Inflammatory macrophage treated with lipopolysaccharide for 4 hours (primary cell): ENCODE results near the gene CCDC69.
"Not testable (repeated sequence)": the region's sequence is repeated elsewhere in the genome, so short reads cannot be mapped to it uniquely, and the experiment has no call there.

Source experiments
- DNase-seq: peaks from one replicate; pipeline ENCODE4 v3.0.0-alpha.2; 2020

The CCDC69 gene

GRCh38 chr5:151221574-151221973 is 2.3 kb downstream of the CCDC69 start:
- peak; percentile 28 for DNase-seq

DNA sequence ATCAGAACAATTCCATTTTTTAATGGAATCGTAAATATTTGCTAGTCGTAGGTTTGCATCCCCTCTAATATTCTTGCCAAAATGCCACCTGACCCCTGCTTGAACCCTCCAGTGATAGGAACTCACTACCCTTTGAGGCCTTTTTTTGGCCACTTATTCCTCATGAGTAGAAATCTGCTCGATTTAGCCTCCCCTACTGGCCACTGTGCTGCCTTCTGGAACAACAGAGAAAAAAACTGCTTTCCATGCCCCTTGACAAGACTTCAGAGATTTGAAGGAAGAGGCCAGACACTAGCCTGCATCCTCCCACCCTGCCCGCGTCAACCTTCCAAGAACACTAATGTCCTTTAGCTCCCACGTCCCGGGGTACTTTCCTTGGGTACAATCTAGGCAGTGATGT is 4.1 kb downstream of the CCDC69 start:
- peak; percentile 21 for DNase-seq

DNA sequence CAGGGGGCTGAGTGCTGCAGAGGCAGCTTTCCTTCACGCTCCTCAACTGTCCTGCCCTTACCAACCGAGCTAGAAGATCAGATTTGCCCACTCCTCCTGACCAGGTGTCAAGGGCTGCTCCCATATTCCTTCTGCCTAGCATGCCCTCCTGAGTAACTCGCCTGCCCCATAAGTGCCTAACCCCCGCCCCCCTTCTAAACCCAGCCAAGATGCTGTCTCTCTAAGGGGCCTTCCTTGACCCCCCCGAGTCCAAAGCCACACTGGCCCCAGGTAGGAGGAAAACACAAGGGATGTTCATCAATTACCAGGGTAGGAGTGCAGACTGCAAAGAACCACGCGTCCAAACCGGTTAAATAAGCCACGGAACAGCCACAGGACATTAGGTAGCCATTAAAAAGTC is 4.8 kb downstream of the CCDC69 start:
- no peak for DNase-seq

DNA sequence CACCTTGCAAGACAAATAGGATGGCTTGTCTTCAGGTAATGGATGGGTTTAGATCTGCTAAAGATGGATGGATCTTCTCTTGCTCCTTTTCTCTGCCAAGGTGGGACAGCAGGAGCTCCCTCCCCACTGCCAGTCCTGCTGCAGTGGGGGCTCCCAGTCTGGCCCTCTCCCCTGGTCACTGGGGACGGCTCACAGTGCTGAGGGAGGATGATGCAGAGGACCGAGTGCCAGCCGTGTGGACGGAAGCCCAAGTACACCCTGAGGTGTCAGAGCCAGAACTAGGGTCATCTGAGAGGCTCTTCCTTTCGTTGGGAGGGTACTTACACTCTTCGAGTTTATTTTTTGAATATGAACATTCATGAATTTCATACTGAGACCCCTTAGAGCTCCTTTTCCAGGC is 5.7 kb downstream of the CCDC69 start:
- no peak for DNase-seq

DNA sequence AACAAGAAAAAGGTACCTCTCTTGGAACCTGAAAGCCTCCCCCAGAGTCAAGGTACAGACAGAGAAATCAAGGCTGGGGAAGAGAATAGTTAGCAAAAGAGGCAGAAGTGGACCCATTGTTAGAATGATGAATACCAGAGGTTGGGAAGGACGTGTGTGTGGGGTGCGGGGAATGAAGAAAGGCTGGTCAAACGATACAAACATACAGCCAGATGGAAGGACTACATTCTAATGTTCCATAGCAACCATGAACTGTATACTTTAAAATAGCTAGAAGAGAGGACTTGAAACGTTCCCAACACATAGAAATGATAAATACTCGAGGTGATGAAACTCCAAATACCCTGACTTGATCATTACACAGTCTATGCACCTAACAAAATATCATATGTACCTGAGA is 7.1 kb downstream of the CCDC69 start:
- no peak for DNase-seq

DNA sequence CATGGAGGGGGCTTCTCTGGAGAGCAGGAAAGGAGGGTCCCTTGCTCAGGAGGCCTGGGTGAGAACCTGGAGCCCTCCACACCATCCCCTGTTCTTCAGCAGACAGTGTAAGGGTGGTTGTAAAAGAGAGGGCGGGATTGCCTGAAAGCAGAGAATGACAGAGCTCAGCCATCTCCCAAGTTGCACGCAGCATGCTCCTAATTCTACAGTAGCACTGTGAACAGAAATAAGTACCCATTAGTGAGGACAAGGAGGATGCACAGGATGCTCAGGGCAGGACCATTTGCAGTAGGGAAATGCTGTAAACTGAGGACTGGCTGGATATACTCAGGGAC is 8.4 kb downstream of the CCDC69 start:
- DNase-seq = no peak

- DNase-seq = peak; percentile 97
Measured at GRCh38 chr5:151214614-151215545, 9.0 kb downstream of the CCDC69 start.

DNA sequence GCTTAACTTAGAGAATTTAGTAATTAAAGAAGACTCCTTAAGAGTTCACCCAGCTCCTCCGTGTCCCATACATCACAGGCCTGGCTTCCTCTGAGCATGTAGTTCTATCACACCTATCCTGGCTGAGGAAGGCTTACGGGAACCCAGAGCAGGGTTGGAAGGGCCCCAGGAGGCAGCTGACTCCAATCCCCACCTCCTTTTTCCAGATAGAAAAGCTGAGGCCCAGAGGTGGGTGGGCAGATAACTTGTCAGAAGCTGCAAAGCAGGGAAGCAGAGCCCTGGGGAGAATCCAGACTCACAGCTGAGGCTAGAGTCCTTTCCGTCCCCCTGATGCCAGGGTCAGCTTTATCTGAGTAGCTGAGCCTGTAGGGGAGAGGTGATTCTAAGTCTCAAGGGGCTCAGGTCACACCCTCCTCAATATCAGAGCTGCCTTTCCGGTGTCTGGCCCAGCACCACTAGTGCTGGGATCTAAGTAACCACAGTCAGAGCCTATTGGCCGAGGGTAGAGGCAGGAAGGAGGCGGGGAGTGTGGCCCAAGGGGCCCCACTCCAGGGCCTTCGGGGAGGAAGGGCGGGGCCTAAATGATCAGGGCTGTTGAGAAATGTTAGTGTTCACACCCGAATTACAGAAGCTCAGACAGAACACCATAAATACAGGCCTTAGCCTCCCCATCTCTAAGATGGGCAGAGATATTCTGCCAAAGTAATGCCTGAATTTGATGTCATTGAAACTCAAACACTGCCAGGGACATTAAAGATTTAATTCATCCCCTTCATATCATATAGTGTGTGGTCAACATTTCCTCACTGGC is 9.9 kb downstream of the CCDC69 start:
- DNase-seq = peak; percentile 96

DNA sequence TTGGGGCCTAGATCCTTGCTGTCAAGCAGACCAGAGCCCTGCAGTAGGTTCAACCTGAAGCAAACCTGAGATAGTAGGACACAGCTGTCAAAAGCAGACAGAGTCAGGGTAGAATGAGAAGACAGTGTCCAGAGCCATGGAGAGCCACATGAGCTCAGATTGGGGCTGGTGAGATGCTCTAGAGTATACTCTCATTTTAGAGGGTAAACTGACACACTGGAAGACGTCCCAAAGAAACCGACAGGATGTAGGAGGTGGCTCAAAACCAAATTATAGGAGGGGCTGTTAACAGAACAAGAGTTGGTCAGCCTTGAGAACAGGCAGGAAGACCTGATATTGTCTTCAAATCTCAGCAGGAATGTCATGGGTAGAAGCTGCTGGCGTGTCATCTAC is 11.5 kb downstream of the CCDC69 start:
- no peak for DNase-seq

GRCh38 chr5:151208481-151208914 is 15.4 kb downstream of the CCDC69 start:
- peak; percentile 72 for DNase-seq

DNA sequence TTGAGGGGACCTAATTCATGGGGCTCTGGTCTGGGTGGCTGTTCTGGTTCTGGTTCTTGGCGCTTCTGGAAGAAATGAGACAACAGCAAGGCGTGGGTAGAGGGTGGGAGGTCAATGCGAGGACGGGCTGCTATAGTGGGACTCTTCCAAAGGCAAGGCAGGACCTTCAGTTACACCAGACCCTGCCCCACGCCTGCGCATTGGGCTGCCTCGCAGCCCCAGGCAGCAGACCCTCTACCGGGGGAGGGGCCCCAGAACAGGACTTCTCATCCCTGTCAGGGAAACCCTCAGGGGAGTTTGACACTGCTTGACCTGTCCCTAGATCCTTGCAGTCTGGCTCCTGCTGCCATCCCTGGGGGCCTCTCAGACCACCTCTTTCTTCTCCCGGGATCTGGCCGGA is 18.5 kb downstream of the CCDC69 start:
- no peak for DNase-seq

DNA sequence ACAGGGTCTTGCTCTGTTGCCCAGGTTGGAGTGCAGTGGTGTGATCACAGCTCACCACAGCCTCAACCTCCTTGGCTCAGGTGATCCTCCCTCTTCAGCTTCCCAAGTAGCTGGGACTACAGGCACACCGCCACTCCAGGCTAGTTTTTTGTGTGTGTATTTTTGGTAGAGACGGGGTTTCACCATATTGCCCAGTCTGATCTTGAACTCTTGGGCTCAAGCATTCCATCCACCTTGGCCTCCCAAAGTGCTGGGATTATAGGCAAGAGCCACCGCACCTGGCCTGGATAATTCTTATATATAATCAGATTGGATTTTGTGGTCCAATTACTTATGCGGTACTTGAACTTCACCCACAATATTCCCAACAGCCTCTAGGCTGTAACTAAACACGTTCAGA is 19.8 kb downstream of the CCDC69 start:
- no peak for DNase-seq

DNA sequence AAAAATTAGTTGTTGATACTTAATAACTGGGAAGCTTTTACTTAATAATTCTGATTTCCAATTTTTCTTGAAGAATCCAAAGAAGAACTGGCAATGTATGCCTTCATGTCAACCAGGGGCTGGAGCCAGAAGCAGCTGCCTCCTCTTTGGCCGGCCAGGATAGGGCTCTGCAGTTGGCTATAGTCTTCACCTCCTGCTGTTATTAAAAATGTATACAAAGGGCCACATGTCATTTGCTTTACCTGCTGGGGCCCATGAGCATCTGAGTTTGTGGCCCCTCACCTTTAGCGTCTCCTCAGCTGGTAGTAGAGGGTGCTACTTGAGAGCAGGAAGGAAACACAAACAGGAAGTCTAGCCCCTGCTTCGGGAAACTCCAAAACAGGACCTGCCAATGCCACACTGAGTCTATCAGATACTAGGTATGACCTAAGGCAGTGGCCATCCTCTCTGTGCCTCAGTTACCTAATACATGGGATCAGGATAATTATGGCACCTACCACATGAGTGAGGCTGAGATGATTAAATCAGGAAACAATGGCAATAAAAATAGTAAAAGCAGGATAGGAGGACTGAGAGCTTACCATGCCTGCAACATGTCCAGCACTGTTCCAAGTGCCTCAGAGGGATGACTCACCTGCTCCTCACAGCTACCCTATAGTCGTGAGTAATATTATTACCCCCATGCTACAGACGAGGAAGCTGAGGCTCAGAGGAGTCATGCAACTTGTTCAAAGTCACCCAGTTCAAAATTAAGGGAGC is 21.3 kb downstream of the CCDC69 start:
- DNase-seq = peak; percentile 69

DNA sequence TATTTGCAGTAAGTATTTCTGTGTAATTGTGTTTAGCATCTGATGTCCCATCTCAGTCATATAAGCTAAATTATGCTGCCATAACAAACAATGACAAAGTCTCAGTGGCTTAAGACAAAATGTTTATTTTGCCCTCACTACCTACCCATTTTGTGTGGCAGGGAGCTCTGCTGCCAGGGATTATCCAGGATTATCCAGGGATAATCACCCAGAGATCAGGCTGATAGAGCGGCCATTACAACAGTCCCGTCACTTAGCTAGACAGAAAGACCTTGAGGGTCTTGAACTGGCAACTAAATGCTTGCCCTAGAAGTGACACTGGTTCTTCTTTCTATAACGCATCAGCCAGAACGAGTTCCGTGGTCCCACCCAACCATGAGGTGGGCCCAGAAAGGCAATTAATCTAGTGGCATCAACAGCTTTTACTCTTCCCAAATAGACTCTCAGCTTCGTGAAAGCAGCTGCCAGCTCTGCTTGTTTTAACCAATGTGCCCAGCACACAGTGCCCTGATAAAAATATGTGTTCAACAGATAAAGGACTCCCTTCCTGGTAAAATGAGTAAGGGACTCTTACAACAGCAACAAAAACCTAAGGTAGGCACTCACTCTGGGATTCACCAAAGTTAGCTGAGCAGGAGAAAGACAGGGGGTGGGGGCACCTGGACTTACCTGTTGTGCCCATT is 22.8 kb downstream of the CCDC69 start:
- no peak for DNase-seq

DNA sequence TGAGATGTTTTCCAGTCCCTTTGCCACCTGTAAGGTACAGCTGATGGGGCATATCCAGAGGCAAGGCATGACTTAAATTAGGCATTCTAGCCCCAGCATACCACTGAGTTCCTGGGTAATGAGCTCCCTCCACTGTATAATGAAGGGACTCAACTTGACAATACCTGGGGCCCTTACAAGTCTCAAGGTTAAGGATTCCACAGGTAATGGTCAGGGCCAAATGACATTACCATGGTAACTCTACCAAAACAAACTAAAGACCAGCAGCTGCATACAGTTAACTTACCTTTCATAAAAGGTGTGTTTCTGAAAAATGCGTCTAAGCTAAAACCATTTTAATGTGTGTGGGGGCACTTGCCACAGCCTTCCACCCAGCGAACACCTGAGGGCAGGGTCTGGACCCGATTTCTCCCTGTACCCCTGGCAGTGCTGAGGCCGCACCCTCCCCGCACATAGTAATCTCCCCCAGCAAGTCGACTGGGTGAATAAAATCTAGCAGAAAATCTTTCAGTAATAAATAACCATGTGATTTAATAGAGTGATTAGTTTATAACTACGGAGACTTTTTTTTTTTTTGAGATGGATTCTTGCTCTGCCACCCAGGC is 24.2 kb downstream of the CCDC69 start:
- DNase-seq = no peak

DNA sequence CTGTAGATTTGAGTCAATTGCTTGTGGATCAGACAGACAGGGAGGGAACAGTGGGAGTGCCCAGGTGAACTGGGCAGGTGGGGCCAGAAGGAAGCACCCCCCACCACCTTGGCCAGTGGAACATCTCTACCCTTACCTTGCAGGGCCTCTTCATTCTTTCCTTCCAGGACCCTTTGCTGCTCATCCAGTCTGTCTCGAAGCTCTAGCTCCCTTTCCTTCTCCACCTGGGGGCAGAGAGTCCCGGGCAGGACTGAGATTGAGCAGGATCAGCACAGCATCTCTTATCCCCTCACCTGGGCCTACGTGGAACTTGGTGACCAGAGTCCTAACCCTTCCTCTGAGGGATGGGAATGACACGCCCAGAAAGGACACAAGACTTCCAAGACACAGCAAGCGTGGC is 25.0 kb downstream of the CCDC69 start:
- DNase-seq = no peak

GRCh38 chr5:151197291-151197600 is 26.6 kb downstream of the CCDC69 start:
- DNase-seq = not testable (repeated sequence)

DNA sequence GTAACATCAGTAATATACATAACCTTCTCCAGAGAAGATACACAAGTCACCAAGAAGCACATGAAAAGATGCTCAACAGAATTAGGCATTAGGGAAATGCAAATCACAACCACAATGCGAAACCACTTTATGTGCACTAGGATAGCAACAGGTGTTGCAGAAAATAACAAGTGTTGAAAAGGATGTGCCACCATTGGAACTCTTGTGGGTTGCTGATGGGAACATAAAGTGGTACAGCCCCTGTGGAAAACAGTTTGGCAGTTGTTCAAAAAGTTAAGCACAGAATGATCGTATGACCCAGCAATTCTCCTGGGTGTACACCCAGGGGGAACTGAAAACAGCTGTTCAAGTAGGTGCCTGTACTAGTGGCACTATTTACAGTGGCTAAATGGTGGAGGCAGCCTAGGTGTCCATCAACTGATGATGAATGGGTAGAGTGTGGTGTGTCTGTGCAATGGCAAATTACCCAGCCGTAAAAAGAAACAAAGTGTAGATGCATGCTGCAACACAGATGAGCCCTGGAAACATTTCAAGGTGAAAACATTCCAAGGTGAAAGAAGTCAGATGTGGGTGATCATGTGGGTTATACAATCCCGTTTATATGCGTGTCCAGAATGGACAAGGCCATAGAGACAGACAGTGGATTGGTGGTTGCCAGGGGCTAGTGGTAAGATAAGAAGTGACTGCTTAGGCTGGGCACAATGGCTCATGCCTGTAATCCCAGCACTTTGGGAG is 27.2 kb downstream of the CCDC69 start:
- no peak for DNase-seq

DNA sequence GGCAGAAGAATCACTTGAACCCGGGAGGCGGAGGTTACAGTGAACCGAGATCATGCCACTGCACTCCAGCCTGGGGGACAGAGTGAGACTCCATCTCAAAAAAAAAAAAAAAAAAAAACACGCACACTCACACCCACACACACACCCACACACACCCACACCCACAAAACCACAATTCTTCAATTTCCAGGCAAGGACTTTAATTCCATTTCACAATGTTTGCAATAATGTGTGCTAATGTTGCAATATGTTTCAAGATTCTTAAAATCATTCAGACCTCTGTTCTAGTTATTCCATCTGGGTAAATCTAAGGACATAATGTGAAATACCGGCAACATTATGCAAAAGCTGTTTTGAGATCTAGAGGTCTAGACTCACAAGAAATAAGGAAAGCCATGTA is 28.3 kb downstream of the CCDC69 start:
- peak; percentile 79 for DNase-seq

DNA sequence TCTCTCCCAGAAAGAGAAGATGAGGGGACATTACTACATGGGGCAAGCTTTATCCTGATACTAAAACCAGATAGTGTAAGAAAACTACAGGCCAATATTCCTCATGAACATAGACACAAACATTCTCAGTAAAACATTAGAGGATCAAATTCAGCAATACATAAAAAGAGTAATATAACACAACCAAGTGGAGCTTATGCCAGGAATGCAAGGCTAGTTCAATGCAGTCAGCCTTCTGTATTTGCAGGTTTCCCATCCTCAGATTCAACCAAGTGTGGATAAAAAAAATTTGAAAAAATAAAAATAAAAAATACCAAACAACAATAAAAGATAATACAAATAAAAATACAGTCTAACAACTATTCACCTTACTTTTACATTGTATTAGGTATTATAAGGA is 31.3 kb downstream of the CCDC69 start:
- no peak for DNase-seq

- DNase-seq = no peak
Measured at GRCh38 chr5:151191661-151192060, 32.2 kb downstream of the CCDC69 start.

DNA sequence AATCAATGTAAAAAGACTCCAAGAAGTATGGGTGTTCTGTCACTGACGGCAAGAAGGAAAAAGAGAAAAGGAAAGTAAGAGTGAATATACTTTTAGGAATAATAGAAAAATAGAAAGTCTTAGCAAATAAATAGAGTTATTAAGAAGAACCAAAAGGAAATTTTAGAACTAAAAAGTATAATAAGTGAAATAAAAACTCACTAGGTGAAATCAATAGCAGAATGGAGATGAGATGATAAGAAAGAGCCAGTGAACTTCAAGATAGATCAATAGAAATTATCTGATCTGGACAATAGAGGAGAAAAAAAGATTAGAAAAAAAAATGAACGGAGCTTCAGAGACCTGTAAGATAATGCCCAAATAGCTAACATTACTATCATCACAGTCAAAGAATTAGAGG is 34.7 kb downstream of the CCDC69 start:
- DNase-seq = no peak
